ENCODE data around the gene GABRB1.
"Not testable (repeated sequence)": the region's sequence is repeated elsewhere in the genome, so short reads cannot be mapped to it uniquely, and the experiment has no call there.

Gene GABRB1

DNA sequence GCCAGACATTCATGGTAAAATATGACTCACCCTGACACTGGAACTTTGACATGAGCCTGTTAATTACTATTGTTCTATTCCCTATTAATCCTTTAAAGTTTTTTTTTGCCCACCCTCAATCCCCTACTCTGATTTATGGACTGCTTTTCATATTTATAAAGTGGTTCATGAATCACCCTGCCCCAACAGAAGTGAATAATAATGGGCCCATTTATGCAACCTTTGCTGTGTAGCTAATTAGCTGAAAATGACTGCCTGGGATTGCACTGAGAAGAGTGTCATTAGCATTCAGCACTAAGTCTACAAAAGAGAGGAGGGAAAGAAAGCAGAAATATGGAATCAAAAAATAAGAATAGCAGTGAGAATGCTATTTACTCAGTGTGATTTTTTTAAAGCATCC lies 277.8 kb downstream of the GABRB1 start:
- DNase-seq (ENCODE audit: low read depth): no peak

DNA sequence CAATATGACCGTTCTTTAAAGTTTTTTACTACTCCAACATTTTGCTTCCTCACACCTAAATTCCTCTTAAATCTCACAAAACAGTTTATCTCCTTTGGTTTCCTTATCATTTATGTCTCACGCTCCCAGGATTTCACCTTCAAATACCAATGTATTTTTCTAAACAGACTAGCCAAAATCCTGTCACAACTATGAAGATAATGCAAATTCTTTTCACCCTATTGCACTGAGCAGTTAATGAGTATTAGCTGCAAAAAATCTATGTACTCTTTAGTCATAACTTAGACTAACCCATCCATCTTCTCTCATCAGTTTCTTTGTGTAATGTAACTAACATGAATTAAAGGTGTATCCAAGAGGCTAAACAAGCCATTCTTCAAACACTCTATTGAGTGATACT lies 280.8 kb downstream of the GABRB1 start:
- DNase-seq (ENCODE audit: low read depth): no peak

DNA sequence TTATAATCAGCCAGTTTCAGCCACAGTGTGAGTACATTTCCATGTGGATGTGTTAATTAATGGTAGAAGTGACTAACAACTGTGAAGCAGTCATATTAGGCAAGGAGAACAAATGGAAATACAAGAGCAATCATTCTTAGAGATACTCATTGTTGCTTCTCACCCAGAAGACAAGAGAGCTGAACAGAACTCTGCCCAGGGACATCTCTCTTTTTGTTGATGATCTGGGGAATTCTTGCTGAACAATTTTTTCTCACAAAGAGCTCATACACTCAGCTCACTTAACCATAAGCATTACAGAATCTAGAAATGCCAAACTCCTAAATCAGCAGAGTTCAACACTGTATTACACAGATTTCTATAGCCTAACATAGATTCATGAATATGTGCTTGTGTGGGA lies 282.0 kb downstream of the GABRB1 start:
- DNase-seq (ENCODE audit: low read depth): no peak

DNA sequence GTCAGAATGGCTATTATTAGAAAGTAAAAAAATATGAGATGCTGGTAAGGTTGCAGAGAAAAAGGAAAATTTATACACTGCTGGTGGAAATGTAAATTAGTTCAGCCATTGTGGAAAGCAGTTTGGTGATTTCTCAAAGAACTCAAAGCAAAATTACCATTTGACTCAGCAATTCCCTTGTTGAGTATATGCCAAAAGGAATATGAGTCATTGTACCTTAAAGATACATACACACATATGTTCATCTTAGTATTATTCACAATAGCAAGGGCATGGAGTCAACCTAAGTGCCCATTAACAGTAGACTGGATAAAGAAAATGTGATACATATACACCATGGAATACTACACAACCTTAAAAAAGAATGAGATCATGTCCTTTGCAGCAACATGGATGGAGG lies 284.0 kb downstream of the GABRB1 start:
- peak; percentile 74 for DNase-seq (ENCODE audit: low read depth)

DNA sequence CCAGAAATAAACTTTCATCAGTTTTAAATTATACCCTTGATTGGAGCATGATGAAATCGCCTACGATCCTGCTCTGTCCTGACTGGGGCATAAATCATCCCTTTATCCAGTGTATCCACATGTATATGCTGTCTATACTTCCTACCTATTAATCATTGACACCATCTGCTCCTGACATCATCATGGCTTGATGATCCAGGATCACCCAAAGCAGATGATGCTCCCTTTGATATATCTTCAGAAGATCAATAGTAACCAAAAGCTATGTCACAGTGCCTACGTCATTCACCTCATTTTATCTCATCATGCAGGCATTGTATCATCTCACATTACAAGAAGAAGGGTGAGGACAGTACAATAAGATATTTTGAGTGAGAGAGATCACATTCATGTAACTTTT lies 294.7 kb downstream of the GABRB1 start:
- DNase-seq (ENCODE audit: low read depth): no peak

DNA sequence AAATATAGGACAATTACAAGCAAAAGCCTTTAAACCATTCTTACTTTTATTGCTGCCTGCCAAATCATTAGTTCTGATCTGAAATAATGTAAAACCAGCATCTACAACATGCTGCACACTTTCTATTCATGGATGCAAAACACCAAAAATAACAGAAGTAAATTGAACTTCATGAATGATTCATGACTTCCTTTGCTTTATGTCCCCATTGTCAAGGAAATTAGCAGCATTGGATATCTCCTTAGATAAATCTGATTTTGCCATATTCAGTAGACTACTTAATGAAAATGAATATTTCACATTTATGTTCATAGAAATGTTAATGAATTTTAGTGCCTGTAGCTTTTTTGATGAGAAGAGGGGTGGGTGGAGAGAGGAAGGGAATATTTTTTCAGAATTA lies 299.5 kb downstream of the GABRB1 start:
- no peak for DNase-seq (ENCODE audit: low read depth)

DNA sequence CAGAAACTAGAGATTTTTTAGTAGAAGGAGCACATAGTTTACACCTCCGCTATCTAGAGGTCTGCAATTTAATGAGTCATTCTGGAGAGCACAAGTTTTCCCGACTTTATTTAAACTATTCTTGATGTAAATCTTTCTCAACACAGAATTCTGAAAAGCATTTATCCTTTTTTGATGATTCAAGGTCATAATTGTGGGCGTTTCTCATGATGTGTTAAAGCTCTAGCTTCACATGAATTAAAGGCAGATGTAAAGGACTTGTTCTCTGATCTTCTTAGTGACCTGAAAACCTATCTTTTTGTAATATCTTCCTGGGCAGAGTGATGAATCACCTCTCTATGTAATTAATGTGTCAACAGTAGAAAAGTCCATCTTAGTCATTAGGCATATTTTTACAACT lies 303.3 kb downstream of the GABRB1 start:
- DNase-seq (ENCODE audit: low read depth): peak; percentile 54

DNA sequence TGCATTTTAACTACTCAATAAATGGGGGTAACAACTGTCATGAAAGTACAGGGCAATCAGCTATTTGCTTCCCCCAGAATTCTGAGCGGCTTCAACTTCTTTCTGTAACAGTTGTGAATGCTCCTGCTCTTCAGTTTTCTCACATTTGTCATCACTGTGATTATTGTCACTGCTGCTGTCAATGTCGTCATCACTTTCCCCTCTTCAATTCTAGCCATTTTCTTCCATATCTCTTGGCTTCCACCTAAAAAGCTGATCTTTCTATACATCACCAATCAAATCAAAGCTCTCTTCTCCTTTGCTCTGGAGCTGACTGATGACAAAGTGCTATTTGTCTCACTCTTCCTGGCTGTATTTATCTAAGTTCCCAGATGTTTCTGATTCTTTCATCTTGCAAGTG lies 306.5 kb downstream of the GABRB1 start:
- no peak for DNase-seq (ENCODE audit: low read depth)

DNA sequence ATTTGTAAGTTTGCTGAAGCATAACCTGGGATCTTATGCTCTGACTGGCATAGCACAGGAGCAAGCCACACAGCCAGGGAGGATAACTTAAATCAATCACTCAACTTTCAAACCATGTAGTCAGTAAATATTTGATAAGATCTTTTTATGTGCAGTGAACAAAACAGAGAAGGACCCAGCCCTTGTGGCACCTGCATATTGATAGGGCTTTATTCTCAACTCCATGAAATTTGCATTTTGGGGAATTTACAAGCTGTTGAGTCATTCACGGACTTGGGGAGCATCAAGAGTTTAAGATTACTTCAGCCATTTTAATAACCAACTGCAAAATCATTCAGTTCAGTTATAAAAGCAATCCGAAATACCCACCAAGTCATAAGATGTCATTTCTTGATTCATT lies 309.5 kb downstream of the GABRB1 start:
- no peak for DNase-seq (ENCODE audit: low read depth)

DNA sequence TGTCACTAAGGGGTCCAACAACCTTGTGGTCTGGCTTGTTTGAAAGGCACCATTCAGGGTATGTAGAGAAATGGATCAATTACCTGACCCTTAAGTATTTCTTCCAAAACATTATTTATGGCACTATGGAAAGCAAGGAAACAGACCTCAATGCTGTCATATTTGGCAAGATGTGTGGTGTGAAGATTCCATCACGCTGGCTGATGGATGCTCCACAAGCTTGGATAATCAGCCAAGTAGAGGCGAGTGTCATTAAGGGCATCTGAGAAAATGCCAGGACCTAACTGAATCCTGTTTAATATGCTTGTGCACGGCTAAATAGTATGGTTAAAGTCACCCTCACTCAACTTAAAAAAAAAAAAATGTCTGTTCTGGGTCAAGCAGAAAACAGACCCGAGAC lies 311.4 kb downstream of the GABRB1 start:
- DNase-seq (ENCODE audit: low read depth): no peak

DNA sequence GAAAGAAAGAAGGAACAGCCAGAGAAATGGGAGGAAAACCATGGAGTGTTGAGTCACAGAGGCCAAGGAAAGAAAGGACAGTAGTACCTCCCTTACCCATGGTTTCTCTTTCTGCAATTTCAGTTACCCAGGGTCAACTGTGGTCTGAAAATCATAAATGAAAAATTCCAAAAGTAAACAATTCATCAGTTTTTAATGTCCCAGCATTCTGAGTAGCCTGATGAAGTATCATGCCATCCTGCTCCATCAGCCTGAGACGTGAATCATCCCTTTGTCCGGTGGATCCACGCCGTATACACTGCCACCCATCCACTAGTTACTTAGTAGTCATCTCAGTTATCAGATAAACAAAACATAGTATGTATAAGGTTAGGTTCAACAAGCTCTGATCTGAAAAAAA lies 318.0 kb downstream of the GABRB1 start:
- DNase-seq (ENCODE audit: low read depth): peak; percentile 95

DNA sequence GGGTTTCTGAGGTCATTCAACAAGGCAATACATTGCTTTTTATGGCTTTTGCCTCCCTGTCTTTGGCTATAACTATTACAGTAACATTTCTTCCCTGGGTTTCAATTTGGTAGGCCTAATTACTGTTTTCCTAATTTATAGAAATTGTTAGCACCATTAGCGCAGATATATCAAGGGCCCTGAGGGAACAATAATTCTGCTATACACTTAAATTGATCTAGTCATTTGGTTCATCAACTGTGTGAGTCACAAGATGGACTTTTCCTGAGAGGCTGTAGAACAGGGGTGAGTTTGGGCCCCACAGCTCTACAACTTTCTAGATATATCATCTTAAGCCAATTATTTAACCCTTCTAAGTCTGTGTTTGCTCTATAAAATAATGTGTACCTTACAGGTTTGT lies 324.2 kb downstream of the GABRB1 start:
- DNase-seq (ENCODE audit: low read depth): no peak

DNA sequence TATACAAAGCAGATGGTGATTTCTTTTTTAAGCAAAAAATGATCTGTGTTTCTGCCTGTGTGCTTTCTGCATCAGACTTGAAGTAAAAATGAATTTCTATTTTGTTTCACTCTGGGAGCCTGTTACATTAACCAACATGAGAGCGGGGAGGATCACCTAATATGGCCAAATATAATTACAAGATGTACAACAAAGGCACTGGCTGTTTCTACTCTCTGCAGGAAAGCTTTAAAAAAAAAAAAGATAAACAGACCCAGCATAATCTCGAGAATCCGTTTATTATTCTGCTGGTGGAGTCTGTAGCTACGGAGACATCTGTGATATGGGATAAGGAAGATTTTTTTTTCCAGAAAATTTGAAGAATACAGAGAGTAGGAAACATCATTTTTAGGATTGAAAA lies 328.5 kb downstream of the GABRB1 start:
- DNase-seq (ENCODE audit: low read depth): no peak

DNA sequence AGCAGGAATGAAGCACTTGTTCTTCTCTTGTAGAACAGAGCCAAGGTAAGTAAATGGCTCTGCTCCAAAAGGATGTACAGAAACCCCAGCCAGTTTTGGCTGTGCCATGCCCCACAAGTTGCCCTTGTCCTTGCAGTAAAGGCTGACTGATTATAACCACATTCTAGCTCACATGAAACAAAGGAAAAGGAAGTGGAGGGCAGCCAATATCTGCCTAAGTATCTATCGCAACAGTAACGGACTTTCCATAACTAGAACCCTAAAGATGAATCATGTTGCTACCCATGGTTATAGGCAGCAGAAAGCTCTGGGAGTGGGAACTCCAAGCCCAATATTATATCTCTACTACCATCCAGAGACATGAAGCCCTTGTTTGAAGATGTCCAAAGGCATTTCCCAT lies 336.4 kb downstream of the GABRB1 start:
- no peak for DNase-seq (ENCODE audit: low read depth)

DNA sequence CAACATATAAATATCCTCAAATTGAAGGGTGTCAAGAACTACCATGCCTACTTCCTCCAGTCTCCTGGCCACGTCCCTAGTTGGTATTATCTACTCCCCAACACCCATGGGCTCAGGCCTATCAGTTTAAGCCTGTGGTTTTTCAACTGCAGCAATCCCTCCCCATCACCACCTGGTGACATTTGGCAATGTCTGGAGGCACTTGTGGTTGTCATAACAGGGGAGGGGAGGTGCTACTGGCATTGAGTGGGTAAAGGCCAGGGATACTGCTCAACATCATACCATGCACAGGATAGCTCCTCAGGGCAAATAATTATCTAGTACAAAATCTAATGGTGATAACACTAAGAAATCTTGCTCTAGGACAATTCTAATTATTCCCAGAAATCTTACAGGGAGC lies 336.8 kb downstream of the GABRB1 start:
- DNase-seq (ENCODE audit: low read depth): no peak

DNA sequence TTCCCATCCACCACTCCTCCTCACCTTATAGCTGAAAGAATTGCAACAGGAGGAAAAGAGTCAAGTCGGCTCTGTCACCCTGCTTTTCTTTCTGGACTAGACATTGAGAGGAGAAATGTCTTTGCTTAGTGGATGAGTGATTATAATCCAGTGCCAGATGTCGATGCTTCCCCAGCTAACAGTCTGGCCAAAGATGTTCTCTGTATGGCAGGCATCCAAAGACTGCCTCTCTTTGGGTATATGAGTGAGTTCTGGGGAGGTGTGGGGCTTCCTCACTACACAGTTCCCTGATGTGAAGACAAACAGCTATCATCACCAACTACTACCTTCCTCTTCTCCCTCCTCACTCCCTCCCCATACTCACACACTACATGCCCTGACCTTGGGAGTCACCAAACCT lies 341.2 kb downstream of the GABRB1 start:
- DNase-seq (ENCODE audit: low read depth): no peak

DNA sequence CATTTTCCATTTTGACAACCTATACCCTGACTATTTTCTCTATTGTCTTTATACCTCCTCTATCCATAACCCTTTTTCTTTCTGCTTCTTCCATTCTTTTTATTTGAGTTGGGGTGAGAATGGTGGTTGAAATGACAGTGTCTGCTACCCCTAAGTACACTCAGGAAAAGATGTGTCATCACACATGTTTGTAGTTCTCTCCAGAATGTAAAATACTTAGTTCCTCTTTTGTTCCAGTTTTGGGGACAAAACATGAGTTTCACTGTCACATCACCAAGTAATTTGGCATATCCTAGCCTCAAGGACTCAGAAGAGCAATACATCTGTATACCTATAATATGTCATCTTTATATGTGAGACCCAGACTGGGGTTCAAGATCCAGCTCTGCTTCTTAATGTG lies 341.8 kb downstream of the GABRB1 start:
- DNase-seq (ENCODE audit: low read depth): no peak

DNA sequence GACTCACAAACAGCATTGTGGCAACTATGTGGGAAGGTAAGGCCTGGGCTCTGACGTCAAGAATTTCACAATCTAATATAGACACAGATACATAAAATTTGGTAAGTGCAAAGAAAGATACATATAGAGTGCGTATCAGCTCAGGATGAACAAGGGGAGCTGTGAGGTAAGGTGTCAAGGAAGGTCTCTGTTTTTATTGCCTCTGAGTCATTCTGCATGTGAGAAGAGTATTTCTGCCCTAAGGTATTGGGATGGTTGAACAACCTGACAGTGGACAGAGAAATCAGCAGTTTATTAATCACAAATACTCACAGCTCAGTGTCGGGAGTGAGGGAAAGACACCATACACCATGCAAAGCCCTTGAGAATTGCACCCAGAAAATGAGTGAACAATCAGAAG lies 342.3 kb downstream of the GABRB1 start:
- DNase-seq (ENCODE audit: low read depth): peak; percentile 45

DNA sequence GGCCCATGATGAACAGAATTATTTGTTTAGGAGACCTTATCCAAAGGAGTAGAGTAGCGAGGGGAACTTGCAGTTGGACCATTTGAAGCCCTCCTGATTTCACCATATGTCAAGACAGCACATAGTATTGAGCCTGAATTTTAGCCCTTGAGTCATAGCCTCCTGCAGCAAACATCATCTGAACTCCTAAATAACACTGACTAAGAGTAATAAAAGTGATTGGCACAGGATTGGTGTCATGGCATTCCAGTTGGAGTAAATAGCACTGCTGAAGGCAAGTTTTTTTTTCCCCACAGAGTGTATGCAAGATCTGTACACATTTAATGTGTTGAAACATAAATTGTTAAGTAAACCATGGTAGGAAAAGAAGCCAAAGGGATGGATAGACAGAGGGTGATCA lies 343.1 kb downstream of the GABRB1 start:
- peak; percentile 83 for DNase-seq (ENCODE audit: low read depth)

DNA sequence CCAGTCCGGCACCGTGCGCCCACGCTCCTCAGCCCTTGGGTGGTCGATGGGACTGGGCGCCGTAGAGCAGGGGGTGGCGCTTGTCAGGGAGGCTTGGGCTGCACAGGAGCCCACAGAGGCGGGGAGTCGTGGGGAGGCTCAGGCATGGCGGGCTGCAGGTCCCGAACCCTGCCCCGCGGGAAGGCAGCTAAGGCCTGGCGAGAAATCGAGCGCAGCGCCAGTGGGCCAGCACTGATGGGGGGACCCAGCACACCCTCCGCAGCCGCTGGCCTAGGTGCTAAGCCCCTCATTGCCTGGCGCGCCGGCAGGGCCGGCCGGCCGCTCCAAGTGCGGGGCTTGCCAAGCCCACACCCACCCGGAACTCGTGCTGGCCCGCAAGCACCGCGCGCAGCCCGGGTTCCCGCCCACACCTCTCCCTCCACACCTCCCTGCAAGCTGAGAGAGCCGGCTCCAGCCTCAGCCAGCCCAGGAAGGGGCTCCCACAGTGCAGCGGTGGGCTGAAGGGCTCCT lies 346.7 kb downstream of the GABRB1 start:
- not testable (repeated sequence) for DNase-seq (ENCODE audit: low read depth)

DNA sequence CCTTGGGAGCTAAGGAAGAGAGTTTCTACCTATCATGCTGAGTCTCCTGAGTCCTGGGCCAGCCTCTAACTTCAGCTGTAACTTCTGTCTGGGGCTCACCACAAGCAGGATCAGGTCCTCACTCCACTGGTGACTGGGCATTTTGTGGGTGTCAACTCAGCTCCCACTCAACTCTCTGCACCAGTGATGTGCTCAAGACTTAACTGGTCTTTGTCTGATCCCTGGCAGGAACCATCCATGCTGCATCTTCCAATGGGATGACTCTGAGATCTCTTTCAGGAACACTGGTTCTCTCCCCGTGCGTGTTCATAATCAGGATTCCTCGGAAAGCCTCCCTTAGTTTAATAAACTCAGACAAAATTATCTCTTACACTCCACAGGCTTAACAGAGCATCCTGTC lies 349.8 kb downstream of the GABRB1 start:
- DNase-seq (ENCODE audit: low read depth): no peak

DNA sequence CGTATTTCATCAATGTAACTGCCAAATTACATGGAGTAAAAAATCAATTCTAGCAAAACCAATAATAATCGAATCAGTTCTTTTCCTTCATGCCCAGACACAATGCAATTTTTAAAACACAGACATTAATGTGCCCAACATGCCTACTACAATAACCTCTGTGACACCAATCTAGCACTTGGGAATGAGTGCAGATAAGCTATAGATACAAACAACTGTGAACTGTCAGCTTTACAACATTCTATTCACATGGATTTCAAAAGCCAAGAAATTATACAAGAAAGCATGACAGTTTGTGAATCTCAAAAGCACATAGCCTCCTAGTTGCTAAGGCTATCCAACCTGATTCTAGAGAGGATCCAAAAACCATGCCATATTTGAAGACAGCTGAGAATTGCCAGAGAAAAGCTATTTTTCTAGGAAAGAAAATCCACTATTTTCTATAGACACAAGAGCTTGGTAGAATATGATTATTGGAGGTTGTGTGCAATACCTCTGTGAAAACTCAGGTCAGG lies 351.5 kb downstream of the GABRB1 start:
- DNase-seq (ENCODE audit: low read depth): no peak

DNA sequence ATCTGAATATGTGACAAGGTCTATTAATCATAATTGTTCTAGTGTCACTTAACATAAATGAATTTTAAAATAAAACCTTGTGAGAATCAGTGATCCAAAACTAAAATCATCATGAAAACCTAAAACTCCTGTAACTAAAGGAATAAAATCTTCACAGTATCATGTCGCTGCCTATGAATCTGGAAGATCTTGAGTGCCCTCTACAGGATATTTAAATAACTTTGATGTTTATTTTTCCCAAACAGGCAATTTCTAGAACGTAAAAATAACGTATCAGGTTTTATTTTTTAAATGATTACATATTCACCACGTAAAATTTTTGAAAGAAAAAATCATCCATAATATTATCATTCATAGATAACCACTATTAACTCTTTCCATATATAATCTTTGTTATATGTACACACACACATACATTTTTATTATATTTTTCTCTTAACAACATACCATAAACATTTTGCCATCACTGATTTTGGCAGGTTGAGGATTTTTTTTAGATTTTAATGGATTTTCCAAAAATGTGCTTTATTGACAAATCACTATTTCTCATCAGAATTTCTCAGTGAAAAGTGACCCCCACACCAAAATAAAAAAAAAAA lies 352.6 kb downstream of the GABRB1 start:
- peak; percentile 66 for DNase-seq (ENCODE audit: low read depth)

DNA sequence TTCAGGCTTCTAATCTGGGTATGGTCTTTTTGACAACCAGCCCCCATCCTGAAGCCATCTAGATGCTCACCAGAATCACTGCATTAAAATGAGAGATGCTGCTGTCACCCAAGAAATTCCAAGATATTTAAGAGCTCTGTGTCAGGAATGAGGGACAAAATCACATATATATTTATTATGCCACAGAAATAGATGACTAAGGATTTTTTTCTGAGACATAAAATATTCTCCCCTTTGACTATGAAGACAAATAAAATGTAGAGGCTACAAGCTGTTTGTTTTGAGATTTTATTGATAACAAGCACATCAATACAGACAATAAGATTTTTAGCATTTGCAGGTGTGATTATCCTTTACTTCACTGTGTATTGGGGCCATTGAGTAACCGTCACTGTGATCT lies 354.8 kb downstream of the GABRB1 start:
- DNase-seq (ENCODE audit: low read depth): no peak
